HG02852 (cell line): ENCODE data around the gene ZCCHC2.

Experiments used
- ATAC-seq: cut with Tn5 transposase; IDR thresholded peaks from one replicate; pipeline ENCODE4 v1.9.1; 2021; ENCODE audit warnings: mild to moderate bottlenecking, moderate library complexity; ENCODE audit not compliant: unreplicated experiment

The ZCCHC2 gene

DNA sequence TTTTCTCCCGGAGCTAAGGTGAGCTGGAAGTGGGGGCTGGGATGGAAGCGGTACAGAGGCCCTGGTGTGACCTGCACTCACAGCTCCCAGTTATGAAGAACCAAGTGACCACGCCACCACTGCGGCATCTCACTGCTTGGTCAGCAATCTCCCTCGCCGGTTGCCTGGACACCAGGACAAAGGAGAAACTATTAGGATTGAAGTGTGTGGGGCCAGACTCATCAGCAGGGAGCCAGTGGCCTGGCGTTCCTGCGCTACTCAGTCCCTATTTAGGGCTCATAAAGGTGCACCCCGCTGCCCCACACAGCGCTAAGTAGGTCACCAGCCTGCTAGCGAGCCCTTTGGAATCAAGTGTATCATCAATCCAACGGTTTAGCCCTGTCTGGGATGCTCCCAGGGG is 82.9 kb downstream of the ZCCHC2 start:
- no peak for ATAC-seq

DNA sequence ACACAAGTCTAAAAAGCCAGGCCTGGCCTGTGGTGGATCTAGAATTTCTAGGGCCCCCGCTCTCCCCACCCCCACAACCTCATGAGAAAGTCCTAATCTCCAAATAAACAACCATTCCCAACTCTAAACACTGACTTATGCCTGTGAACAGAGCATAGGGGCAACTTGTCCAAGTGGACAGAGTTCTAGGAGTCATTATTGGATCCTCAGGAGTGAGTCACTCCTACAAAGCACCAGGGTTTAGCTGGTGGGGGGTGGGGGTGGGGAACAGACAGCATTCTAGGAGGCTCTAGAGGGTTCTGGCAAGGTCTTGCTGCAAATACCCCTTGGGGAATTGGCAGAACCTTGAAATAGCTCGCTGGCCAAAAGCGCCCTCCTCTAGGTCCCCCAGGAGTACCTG is 83.3 kb downstream of the ZCCHC2 start:
- no peak for ATAC-seq

DNA sequence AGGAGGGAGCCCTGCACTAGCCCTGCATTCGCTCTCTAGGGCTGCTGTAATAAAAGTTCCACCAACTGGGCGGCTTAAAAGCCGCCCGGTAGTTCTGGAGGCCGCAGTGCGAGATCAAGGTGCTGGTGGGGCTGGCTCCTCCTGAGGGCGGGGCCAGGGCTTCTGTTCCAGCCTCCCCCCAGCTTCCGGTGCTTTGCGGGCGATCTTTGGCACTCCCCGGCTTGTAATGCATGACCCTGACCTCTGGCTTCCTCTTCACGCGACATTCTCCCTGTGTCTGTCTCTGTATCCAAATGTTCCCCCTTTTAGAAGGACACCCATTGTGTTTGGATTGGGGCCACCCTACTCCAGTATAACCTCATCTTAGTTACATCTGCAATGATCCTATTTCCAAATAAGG is 84.5 kb downstream of the ZCCHC2 start:
- ATAC-seq, result no peak

DNA sequence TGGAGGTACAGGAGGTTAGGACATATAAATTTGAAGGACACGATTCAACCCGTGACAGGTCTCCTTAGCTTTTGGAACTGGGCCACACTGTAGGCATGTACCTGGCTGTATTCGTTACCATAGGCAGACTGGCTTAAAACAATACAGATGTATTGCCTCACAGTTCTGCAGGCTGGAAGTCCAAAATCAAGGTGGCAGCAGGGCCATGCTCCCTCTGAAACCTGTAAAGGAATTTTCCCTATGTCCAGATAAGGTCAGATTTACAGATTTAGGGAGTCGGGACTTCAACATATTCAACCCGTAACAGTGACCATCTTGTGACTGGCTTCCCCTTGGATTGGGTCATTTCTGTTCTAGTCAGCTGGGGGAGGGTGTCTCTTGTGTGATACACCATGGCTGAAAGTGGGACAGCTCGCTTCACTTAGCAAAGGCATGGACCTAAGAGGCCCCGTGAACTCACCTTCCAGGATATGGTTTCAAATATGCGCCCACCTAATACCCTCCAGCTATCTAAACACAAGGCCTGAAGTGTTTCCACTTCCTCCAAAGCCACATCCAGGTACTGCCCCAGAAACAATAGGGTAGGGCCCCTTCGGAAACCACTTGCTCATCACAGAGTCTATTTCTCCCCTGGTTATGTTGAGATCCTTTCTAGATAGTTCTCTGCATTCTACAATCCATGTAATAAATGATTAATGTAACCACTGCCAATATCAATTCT is 85.0 kb downstream of the ZCCHC2 start:
- ATAC-seq, result no peak

DNA sequence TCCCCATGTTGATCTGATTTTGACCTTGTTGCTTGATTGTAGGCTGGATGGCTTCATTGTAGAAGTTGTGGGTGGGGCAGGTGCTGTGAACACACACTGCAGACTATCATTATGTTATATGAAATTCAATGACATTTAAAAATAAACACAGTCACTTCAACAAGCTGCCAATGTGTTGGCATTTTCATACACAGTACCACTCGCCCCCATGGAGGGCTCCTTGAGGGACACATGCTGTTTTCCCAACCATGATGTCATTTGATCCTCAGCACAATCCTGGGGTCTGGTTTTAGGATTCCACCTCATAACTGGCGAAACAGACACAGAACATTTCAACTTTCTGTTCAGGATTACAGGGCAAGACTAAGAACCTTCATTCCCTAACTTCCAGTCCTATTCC is 86.9 kb downstream of the ZCCHC2 start:
- no peak for ATAC-seq

DNA sequence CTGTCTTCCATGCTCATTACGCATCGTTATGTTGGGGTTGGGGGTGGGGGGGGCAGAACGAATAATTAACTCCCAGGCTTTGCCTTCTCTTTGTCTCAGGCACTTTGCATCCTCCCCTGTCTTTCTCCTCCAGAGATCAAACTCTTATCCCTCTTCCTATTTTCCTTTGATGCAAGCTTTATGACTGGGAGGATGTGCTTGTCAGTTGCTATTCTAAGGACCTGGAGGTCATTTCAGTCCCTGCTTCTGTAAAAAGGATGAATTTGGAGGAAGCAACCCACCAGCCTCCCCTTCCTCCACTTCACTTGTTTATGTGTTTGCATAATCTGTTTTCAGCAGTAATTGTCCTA is 87.5 kb downstream of the ZCCHC2 start:
- ATAC-seq, result no peak

DNA sequence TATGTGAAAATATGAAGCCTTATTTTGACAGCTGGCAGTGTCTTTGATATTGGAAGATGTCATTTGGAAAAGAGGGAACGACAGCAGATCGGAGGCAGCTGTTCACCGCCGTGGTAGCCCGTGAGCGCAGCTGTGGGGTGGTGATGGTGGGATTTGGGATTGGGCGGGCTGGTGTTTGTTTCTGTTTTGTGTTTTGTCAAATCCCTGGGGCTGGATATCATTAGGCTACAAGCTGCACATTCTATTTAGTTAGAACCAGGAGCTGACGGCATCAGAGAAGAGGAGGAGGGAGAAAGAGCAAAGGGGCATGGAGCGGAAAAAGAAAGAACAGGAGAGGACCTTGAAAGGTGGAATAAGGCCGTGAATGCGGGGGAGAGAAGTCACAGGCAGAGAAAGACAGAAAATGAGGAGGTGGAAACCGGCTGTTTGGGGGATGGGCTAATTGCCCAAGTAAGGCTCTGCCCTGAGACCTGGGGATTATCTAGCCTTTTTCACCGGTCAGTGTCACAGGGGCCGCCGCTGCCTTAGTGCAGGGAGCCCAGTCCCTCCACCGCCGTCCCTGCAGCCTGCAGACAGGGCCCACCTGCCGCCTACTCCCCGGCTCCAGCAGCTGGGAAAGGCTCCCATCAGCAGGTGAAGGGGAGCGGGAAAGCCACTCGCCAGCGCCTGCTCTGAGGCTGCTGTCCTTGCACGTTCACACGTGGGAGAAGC is 88.0 kb downstream of the ZCCHC2 start:
- ATAC-seq, result no peak

DNA sequence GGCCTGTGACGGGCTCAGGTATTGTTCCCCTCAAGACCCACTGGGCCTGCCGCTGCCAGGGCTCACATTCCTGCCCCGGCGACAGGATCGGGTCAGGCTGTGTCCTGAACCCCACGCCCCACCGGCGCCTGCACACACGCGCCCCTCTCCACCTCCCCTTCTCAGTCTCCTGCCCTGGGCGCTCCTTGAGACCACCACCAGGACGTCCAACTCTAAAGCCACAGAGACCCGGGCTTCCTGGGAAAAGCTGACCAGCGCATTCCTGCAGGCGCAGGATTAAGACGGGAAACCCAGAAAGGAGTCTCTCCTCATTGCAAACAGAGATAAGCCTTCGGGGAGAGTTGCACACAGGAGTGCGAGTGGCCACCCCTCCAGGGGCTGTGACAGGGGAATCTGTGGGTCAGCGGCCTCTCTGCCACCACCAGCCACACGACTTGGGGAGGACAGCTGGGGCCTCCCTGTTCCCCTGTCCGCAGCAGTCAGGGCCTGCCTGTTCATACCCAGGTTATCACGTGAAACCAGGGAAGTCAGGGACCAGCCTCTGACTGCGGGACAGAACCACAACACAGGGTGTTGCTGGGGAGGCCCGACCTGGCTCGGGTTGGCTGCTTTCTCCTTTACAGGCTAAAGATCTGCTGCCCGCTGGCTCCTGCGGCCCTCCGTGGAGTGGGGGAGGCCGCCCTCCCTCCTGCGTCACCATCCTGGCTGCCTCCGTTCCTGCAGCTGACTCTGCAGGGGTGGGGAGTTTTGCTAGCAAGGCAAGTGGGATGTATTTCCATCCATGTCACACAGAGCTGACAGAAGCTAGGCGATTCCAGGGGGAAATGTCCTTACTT is 88.8 kb downstream of the ZCCHC2 start:
- no peak for ATAC-seq

DNA sequence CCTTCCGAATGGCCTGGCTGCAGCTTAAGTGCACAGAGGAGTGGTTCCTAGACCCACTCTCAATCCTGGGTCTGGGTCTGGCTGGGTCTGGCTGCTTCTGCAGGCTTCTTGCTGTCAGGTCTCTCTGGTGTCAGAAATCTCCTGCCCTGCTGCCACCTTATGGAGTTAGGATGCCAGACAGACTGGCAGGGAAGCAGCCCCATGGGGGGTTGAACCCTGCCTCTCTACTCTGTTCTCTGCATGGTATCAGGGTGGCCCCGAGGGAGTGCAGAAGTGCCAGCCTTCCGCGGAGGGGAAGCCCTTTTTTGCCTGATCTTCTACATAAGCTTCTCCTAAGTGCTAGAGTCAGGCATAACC is 89.4 kb downstream of the ZCCHC2 start:
- no peak for ATAC-seq

DNA sequence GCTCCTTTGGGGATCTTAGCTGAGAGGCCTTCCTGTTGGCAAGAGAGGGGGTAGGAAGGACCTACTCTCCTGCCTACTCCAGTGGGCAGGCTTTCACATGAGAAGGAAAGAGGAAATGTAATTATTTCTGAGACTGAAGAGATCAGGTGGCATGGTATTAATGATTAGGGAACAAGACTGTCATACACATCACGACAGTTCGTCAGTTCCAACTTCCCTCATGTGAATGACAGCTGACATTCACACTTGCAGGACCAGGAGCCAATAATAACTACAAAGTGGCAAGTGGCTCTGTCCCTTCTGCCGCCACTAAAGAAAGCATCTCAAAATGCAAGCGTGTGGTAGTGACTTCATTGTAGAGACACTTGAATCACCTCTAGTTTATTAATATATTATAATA is 90.0 kb downstream of the ZCCHC2 start:
- ATAC-seq, result no peak

DNA sequence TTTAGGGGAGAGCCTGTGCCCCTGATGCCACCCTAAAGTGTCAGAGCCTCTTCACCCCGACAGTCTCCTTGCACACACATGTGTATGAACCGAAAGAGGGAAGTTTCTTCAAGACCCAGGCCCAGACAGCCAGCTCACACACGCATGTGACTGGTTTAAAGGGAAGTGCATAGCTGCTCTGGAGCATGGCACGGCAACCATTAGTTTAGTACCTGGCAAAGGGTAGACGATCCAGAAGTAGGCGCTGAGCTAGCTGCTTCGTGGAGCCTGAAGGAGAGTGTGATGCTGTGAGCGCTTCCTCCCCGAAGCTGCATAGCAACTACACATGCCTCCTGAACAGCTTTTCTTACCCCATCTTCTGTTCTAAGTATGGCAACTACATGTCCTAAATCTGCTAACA is 91.7 kb downstream of the ZCCHC2 start:
- no peak for ATAC-seq

DNA sequence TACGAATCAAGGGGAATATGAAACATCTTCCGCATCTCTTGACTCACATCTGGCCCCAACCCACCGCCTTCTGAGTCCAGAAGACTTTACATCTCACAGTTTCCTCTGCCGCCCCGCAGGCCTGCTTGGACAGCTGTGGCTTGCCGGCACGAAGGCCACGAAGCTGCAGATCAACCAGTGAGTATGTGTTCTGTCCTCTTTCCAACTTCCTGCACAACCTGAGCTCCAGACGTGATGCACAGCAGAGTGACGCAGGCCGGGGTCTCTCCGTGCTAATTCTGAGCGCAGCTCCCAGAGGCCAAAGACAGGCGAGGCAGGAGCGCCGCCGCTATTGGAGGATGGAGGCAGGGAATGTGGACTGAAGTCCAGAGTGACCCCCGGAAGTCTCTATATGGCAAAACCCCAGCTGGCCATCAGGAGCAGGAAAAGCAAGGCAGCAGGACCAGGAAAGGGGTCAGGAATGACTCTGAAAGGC is 93.5 kb downstream of the ZCCHC2 start:
- ATAC-seq, result no peak

DNA sequence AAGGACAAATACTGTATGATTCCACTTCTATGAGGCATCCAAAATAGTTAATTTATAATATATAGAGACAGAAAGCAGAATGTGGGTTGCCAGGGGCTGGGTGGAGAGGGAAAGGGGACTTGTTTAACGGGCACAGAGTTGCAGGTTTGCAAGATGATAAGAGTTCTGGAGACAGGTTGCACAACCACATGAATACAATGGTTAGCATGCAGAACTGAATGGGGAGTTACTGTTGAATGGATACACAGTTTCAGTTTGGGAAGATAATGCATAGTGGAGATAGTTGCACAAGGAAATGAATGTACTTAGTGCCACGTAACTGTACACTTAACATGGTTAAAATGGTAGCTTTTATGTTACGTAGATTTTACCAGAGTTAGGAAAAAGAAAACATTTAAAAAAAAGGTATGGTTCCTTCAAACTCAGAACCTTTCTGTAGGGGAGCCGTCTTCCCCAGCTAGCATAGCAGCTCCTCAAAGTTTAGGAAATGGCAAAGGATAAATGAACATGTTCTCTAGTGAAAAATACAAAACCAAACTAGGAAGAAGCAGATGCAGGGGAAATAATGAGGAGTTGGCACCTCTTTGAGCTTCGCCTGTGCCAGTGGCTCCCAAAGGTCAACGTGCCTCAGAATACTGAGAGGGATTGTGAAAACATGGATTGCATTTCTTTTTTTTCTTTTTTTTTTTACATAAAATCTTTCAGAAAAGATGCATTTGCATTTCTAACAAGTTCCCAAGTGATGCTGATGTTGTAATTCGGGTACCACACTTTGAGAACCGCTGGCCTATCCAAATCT is 95.2 kb downstream of the ZCCHC2 start:
- no peak for ATAC-seq

DNA sequence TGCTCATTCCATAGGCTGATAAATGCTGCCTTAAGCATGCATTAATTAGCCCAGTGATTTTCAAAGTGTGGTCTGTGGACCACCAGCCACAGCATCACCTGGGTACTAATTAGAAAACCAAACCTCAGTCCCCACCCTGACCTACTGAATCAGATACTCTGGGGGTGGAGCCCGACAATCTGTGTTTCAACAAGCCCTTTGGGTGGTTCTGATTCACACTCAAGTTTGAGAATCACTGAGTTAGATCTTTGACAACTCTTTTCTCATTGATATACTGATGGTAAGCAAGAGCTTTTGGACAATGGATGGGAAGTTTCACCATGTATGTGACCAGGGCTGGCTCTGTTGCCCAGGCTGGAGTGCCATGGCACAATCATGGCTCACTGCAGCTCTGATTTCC is 95.9 kb downstream of the ZCCHC2 start:
- no peak for ATAC-seq

DNA sequence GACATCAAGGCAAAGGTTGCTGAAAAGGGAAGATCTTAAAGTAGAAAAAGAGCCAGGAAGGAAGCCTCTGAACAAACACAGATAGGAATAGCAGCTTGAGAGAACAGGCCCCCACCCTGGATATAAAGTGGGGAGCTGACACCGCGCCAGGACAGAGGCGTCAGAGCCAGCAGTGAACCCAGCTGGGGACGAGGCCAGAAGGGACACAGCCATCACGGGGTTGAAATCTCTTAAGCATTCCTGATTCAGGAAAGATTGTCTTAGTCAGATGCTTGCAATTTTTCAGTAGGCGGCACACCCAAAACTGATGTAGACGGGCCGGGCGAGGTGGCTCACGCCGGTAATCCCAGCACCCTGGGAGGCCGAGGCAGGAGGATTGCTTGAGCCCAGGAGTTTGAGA is 98.7 kb downstream of the ZCCHC2 start:
- ATAC-seq, result no peak

DNA sequence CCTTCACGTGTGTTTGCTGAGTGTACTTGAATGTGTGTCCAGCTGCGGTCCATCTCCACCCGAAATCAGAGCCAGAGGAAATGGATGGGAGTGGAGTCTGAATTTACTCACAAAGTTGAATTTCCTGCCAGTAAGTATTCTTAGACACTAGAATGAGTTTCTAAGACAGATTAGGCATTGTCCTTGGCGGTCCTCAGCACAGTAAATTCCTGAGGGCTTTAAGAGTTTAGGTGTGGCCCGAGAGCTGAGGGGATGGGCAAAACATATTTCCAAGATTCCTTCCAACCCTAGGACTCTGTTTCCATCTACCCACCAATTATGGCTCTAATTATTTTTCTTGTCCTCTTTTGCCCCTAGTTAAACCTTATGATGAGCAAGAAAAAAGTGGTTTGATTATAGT is 102.2 kb downstream of the ZCCHC2 start:
- ATAC-seq, result no peak
